SU-DHL-6 (cell line): Measurements from ENCODE around the gene VPS13A.

ENCODE experiments used
- CTCF ChIP-seq: fragments of 200-600 bp; sonication (generic); IDR thresholded peaks from one replicate; pipeline ENCODE4 v1.5.1; 2017; ENCODE audit warnings: antibody characterized with exemption, mild to moderate bottlenecking, low read length, moderate library complexity; ENCODE audit not compliant: insufficient read depth, poor library complexity, severe bottlenecking
- EZH2phosphoT487 ChIP-seq: fragments of 200-600 bp; sonication (generic), shearing (Covaris generic); conservative IDR thresholded peaks from 2 replicates; pipeline ENCODE4 v1.6.1; 2018; ENCODE audit warnings: mild to moderate bottlenecking, antibody characterized with exemption, low read length, moderate library complexity, mixed read lengths

DNA sequence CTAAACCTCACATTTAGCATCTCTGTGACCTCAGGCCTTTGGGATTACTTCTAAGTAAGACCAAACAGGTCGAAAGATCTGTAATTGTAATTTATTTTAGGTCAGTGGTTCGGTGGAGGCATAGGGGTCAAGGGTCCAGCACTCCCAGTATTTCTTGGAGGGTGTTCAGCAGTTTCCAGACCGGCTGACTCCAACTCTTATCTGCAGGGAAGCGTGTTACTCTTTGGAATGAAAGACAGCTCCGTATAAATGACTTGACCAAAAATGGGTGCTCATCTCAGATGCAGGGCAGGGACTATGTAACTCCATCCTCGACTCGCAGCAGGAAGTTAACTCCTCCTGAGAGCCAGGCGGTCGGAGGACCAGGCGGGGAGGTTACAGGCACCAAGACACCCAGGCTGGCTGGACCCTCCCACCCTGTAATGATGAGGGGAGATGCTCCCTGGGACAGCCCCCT, 620 bp upstream of the VPS13A start:
- TF ChIP-seq CTCF (no peak), EZH2phosphoT487 (no peak)
